NCI-H510A treated with DMSO at 0.1 percent for 48 hours (cell line): Measurements from ENCODE around the gene DIPK1B.
"Not testable (repeated sequence)": the region's sequence is repeated elsewhere in the genome, so short reads cannot be mapped to it uniquely, and the experiment has no call there.

Experiments
- DNase-seq: peaks from one replicate; lab custom pipeline; 2025; lab: John Stamatoyannopoulos, UW

Gene DIPK1B

DNA sequence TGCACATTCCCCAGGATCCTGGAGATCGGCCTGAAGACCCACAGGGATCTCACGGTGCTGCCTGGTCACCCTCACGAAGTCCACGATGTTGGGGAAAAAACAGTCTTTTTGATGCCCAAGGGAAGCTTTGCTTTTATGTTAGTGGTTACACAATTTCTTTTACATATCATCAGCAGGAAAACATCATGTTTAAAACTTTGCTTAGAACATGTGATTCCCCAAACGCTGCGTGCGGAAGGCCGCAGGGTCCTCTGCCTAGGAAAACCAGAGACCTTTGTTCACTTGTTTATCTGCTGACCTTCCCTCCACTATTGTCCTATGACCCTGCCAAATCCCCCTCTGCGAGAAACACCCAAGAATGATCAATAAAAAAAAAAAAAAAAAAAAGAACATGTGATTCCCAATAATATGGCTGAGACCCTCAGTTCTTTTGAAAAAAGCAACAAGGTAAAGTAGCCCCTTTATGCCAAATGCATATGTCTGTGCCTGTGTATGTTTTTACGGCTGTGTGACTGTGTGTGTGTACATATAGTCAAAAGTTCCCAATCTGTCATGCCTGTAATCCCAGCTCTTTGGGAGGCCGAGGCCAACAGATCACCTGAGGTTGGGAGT, 13.6 kb upstream of the DIPK1B start:
- no peak for DNase-seq

DNA sequence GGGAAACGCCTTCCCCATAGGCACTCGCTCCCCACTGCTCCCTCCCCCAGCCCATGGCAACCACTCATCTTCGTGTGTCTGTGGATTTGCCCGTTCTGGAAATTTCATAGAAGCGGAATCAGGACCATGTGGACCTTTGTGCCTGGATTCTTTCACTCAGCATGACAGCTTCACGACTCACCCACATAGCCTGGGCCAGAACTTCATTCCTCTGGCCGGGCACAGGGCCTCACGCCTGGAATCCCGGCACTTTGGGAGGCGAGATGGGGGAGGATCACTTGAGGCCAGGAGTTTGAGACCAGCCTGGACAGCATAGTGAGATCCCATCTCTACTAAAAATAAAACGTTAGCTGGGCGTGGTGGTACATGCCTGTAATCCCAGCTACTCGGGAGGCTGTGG, 12.1 kb upstream of the DIPK1B start:
- DNase-seq: no peak

DNA sequence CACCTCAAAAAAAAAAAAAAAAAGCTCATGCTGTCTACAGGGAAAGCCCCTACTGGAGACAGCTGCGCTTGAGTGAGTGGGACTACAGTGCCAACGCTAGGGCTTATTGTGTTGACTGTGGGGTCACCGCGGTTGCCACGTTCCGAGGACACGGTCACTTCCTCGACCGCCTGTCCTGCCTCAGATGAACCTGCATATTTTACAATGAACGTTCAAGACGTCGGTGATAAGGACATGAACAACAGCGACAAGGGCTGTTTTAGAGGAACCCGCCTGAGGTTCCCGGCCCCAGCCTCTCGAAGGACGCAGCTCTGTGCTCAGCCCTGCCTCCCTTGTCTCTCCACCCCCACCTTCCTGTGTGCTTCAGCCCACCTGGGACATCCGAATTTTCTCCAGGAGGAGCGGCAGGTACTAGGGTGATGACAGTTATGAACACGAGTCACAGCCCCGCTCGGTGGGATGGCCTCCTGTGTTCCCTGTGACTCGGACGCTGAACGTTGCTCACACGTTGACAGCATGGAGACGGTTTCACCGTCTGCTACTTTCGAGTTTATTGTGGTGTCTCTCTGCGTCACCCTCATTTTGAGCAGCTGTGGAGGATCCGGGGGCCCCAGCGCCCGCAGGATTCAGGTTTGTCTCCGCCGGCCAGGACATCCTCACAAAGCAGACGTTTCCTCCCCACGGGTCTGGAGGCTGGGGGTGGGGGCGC, 11.3 kb upstream of the DIPK1B start:
- DNase-seq: no peak

DNA sequence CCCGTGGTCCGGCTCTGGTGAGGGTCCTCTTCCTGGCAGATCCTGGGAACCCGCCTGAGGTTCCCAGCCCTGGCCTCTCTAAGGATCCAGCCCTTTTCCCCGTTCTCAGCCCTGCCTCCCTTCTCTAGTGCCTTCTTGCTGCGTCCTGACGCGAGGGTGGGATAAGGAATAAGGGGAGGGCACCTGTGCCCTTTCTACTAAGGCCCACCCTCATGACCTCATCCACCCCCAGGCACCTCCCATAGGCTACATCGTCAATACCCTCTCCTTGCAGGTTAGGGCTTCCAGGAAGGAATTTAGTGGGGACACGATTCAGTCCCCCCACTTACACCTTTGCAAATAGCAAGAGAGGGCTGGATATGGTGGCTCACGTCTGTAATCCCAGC, 10.7 kb upstream of the DIPK1B start:
- no peak for DNase-seq

DNA sequence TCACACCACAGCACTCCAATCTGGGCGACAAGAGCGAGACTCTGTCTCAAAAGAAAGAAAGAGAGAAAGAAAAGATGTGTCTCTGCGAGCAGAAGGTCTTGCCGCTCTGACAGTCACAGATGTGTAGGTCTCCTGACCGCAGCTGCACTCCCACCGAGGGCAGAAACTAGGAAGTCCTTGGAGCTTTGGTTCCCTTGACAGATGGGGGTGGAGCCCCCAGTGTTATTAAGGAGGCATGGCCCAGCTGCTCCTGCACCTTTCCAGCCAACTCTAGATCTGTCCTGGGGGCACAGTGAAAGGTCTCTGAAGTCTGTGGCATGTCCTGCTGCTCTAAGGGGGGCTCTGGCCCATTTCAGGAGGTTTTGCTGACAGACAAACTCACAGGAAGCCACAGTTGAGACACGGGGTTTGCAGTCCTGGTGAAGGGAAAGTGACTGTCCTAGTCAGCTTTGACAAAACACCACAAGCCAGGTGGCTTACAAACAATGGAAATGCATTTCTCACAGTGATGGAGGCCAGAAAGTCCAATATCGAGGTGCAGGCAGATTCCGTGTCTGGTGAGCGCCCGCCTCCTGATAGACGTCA, 9.0 kb upstream of the DIPK1B start:
- no peak for DNase-seq

DNA sequence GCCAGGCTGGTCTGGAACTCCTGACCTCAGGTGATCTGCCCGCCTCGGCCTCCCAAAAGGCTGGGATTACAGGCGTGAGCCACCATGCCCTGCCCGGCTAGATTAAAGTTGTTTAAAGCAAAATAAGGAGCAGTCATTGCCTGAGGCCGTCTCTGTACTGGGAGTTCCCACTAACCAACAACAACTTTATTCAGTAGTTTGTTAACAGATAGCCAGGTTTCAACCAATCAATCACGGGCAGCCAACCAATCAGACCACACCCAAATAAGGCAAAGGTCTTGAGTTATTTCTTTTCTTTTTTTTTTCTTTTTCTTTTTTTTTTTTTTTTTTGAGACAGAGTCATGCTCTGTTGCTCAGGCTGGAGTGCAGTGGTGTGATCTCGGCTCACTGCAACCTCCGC, 7.6 kb upstream of the DIPK1B start:
- DNase-seq: not testable (repeated sequence)

DNA sequence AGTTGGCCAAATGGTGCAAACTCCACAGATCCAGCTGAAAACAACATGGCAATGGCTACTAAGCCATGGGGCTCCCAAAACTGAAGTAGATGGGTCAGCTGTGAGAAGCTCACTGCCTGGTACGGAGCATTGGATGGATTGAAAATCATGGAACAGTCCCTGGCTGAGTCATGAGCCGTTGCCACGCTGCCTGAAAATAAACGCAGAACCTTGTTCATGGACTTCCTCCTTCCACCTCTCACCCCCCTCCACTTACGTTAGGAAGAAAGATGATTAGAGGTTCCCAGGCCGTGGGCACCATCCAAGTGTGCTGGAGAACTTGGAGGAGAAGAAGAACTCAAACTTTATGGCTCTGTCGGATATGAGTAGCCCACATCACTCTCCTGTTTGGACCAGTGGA, 6.8 kb upstream of the DIPK1B start:
- DNase-seq: no peak

DNA sequence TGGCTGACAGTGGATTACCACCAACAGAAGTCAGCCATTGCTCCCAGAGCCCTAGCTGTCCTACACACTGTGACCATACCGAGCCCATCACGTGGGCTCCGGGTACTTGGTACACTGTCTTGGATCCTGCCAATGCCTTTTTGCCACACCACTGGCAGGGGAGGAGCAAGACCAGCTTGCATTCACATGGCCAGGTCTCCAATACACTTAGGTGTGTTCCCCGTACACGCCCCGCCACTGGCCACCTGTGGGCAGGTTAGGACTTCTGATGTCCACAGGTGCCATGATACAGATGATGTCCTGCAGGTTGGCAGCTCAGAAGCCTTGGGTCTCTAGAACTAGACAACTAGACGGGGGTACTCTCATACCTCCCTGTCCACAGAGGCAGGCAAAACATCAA, 5.4 kb upstream of the DIPK1B start:
- DNase-seq: no peak

DNA sequence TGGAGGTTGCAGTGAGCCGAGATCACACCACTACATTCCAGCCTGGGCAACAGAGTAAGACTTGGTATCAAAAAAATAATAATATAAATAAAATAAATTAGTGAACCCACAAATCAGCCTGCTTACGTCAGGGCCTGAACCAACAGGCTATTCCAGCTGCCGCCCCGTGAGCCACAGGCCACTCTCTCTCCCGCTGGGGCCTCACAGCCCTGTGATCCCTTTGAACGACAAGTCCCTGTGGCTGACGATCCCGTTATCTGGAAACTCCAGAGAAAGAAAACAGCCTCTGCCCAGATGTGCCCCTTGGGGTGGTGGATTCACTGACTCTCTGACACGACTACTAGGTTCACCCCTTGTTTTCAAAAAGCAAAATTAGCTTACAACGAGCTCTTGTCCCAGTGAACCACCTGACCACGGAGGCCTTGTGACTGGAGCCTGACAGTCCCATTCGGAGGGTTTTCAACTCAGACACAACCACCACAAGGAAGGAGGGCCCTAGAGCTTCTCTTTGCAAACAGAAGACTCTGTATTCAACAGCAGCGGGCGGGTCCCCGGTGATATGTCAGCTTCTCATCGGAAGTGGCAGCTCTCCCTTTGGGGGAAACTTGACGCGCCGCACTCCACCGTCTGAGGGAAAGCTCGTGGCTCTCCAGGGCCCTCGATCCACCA, 4.4 kb upstream of the DIPK1B start:
- DNase-seq: no peak

DNA sequence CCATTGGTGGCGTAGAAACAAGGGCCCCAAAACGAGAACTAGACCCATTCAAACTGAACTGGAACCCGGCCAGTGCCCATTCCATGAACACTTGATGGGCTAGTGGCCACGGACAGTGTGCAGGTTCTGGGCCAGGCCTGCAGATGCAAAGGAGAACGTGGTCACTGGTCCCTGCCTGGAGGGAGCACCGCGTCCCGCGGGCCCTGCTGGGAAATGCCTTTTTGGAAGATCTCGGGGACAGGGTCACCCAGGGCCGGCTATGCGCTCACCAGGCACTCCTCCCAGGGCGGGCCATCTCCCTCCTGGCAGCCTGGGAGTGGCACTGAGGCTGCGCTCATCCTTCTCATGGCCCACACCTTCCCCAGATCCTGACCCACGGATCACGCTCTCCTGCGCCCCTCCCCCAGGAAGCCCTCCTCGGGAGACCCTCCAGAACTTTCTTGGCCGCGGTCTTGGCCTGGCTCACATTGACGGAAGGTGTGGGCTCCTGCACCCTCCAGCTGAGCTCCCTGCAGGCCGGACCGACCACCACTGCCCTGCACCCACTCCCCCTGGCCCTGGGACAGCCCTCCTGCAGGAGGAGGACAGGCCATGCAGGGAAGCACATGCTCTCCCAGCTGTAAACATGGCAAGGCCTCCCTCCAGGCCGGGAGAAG, 2.8 kb upstream of the DIPK1B start:
- no peak for DNase-seq

DNA sequence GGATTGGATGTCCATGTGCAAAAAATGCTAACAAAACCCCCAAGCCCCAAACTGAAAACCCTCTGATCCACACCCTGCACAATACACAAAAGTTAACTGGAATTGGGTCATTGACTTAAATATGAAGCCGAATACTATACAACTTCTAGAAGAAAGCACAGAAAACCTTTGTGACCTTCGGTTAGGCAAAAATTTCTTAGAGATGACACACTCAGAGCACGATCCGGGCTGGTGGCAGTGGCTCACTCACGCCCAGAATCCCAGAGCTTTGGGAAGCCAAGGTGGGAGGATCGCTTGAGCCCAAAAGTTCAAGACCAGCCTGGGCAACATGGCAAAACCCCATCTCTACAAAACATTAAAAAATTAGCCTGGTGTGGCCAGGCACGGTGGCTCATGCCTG, 1.8 kb upstream of the DIPK1B start:
- no peak for DNase-seq

DNA sequence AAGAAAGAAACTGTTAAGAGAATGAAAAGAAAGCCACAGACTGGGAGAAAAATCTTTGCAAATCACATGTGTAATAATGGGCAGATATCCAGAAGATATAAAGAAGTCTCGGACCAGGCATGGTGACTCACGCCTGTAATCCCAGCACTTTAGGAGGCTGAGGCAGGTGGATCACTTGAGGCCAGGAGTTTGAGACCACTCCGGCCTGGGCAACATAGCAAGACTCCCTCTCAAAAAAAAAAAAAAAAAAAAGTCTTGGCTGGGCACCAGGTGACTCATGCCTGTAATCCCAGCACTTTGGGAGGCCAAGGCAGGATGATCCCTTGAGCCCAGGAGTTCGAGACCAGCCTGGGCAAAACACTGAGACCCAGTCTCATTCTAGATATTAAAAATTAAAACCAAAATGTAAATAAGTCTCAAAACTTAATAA, 1.1 kb upstream of the DIPK1B start:
- DNase-seq: not testable (repeated sequence)

DNA sequence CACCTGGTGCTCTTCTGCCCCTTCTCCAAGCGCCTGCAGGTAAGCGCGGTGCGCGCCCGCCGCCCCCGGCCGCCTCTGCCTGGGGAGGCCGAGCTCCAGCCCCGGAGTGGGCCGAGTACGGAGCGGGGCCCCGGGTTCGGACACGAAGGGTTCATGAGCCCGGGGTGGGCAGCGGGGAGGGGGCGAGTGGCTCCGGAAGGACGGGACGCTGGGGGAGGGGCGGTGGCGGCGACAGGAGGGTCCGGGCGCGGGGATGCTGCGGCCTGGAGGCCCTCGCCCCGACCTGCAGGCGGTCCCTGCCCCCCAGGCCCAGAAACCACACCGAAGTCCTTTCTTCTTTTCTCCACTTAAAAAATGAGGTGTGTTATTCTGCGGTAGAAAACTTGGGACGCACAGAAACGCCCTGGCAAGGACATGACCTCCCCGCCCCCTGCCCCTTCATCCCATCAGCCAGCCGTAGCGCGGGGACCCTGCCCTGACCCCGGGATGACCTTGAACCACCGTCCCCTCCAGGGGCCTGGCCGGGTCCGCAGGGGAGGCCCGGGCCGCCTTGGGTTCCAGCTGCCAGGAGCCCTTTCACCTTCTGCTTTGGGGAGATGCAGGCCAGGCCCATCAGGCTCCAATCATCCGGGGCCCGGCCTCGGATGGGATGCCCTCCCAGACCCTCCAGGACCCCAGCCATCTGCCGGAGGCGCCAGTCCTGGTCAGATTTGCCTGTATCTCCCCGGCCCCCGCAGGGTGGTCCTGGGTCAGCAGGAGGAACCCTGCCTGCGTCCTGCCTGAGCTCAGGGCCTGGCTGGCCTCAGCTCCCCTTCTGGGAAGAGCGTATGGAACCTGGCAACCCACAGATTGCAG, 545 bp downstream of the DIPK1B start:
- no peak for DNase-seq

DNA sequence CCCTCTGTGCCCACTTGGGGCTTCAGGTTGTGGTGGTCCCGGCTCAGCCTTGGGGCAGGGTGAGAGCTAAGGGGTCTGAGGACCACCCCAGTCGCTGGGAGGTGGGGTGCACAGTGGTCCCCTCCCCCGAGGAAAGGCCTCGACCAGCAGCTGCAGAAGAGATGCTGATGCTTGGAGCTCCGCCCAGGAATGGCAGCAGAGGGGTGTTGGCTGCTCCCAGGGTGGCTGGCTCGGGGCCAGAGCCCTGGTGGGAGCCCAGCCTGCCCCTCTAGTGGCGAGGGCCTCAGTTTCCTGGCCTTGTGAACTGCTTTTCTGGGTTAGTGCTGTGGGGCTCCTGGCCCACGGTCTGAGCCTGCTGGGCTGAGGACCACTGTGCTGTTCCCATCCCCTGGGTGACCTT, 1.2 kb downstream of the DIPK1B start:
- no peak for DNase-seq

DNA sequence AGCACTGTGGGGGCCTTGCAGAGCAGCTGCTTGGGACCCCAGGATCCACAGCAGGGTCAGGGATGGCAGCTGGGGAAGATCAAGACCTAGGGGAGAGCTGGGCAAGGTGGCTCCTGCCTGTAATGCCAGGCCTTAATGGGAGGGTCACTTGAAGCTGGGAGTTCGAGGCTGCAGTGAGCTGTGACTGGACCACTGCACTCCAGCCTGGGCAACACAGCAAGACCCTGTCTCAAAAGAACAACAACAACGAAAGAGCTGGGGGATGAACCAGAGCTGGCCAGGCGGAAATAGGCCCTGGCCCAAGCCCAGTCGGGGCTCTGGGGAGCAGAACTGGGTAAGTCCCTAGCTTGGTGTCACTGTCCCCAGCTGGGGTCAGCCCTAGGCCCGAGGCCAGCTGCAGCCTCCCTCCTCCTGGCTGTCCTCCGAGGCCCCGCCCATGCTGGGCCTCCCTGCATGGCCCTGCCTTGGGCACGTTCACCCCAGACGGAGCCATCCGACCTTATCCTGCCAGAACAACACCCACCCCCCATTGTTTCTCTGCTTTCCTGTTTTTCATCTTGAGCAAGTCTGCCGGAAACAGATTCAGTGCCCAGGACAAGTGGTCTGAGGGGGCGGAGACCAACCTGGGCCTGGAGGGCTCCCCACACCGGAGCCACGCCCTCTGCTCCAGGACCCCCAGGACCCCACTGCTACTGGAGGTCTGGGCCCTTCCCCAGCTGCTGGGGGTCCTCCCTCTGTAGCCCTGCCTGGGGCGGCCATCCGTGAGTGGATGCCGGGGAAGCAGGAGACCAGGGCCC, 1.9 kb downstream of the DIPK1B start:
- DNase-seq: no peak

DNA sequence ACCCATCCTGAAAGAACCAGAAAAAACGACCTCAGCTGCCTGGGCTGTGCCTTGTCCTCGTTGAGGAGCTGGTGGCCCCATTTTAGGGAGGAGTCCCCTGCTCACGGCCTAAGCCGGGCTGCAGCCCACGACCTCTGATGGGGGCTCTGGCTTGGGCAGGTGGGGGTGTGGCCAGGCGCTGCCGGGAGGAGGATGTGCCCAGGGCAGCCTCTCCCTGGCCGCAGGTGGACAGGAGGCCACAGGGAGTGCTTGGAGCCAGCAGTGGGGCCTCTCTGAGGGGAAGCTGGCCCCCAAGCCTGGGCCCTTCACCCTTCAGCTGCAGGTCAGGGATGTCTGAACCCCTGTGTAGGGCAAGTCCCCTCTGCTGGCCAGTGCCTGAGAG, 2.5 kb downstream of the DIPK1B start:
- no peak for DNase-seq

DNA sequence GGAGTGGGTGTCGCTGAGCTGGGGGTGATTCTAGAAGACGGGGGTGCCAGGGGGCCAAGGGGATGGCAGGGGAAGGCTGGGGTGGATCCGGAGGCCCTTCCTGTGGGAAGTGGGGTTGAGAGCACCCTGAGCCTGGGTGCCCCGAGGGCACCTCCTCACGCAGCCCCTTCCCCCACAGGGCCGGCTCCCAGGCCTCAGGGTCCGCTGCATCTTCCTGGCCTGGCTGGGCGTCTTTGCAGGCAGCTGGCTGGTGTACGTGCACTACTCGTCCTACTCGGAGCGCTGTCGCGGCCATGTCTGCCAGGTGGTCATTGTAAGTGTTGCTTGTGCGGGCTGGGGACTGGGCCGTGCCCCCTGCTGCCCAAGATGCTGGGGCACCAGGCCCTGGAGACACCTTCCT, 5.0 kb downstream of the DIPK1B start:
- DNase-seq: no peak

DNA sequence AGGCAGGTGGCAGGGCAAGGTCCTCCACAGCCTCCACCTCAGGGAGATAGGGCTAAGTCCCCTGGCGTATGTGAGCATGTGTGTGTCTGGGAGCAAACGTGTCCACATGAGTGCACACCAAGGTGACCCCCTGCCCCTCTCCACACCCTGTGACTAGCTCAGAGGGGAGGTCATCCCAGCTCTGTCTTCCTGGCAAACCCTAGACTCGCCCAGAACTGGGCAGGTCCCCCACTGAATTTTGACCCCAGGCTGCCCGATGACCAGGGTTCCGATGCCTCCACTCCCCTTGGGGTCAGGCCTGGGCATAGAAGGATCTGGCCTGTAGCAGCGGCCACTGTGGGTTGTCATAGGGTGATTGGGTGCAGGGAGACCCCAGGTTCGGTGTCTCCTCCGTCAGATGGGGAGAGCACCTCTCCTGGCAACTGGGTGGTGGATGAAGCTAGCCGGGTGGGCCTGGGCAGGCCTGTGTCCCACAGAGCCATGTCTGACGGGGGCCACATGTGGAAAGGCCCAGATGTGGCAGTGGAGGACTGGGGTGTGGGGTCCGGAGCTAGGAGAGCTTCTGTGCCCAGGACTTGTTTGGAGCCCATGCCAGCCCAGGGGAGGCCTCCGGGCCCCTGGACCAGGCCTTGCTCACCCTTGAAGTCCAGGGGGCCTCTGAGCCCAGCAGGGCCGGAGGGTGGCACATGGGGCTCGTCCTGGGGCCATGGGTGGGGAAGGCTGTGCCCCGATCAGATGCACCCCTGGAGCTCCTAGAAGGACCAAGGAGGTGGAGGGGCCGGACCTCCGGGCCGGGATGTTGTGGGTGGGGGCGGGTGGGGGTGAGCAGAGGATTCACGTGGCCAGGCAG, 6.2 kb downstream of the DIPK1B start:
- DNase-seq: no peak

DNA sequence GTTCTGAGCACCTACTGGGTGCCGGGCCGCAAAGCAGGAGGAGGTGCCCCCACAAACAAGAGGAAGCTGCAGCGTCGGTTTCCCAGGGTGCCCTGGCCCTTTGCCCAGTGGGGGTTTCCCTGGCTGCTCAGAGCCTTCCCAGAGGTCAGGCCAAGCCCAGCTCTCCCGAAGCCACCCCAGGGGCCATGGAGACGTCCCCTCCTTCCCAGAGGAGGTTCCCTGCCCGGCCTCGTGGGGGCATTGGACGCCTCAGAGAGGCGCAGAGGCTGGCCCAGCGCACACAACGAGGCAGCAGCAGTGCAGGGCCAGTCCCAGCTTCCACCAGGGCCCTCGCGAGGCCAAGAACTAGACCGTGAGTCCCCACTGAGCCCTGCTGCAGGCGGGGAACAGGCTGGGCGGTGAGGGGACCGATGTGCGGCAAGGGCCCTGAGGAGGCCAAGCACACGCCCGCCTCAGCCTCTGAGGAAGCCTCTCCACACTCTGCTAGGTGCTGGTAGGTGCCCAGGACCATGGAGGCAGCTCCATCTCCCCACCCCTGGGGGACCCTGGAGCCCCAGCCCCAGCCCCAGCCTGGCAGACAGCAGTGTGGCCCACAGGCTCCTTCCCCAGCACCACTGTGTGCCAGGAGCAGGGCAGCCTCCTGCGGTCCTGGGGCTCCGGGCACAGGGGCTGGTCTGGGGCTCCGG, 7.0 kb downstream of the DIPK1B start:
- no peak for DNase-seq
